Measurements from ENCODE around the gene CTSD. TPM values are rescaled to one million over a fixed set of nuclear protein-coding genes. Genes with fewer than 3 reads are reported as not detected.

The CTSD gene
- total RNA-seq, 1 donor = 63.9 TPM

- no peak for DNase-seq (ENCODE audit: low read depth)
- no peak overlapping the region for H3K4me3 ChIP-seq (ENCODE audit: low read depth, low read length)
- TF ChIP-seq CTCF (IDR thresholded peaks at IDR 0.05; ENCODE audit: insufficient read depth, low read depth, low read length) = no peak
Measured at GRCh38 chr11:1786466-1786865, 22.7 kb upstream of the CTSD start.

- H3K4me3 ChIP-seq (ENCODE audit: low read depth, low read length) = no peak overlapping the region
- no peak for DNase-seq (ENCODE audit: low read depth)
- no peak for TF ChIP-seq CTCF (IDR thresholded peaks at IDR 0.05; ENCODE audit: insufficient read depth, low read depth, low read length)
Measured at GRCh38 chr11:1785749-1786413, 22.2 kb upstream of the CTSD start.

- no peak for DNase-seq (ENCODE audit: low read depth)
- no peak for TF ChIP-seq CTCF (IDR thresholded peaks at IDR 0.05; ENCODE audit: insufficient read depth, low read depth, low read length)
- no peak overlapping the region for H3K4me3 ChIP-seq (ENCODE audit: low read depth, low read length)
Measured at GRCh38 chr11:1784761-1785650, 21.3 kb upstream of the CTSD start.

- no peak overlapping the region for H3K4me3 ChIP-seq (ENCODE audit: low read depth, low read length)
- DNase-seq (ENCODE audit: low read depth) = no peak
- TF ChIP-seq CTCF (IDR thresholded peaks at IDR 0.05; ENCODE audit: insufficient read depth, low read depth, low read length) = no peak
Measured at GRCh38 chr11:1783725-1784529, 20.2 kb upstream of the CTSD start.

GRCh38 chr11:1782831-1783724 lies 19.4 kb upstream of the CTSD start:
- DNase-seq (ENCODE audit: low read depth) = peak; percentile 88
- TF ChIP-seq CTCF (IDR thresholded peaks at IDR 0.05; ENCODE audit: insufficient read depth, low read depth, low read length) = no peak
- no peak overlapping the region for H3K4me3 ChIP-seq (ENCODE audit: low read depth, low read length)

Data from fibroblast of villous mesenchyme (primary cell).